Mesenchymal stem cell (in vitro differentiated cells and primary cell): ENCODE results near the gene PNKD.
"Not testable (repeated sequence)": the region's sequence is repeated elsewhere in the genome, so short reads cannot be mapped to it uniquely, and the experiment has no call there.

Source experiments
- DNase-seq: peaks from one replicate; pipeline ENCODE4 v3.0.0-alpha.2; 2013
- H2AFZ ChIP-seq: one replicate; pipeline ENCODE4 v1.6.1; 2013; ENCODE audit warnings: low read depth, mild to moderate bottlenecking, control low read depth, inconsistent platforms, low read length, moderate library complexity
- H2AK5ac ChIP-seq: 2 replicates; pipeline ENCODE4 v1.6.1; 2013; ENCODE audit warnings: low read length, moderate library complexity, mild to moderate bottlenecking, inconsistent platforms; ENCODE audit not compliant: severe bottlenecking
- H2BK120ac ChIP-seq: one replicate; pipeline ENCODE4 v1.6.1; 2013; ENCODE audit warnings: low read depth, mild to moderate bottlenecking, inconsistent platforms, low read length, moderate library complexity
- H2BK12ac ChIP-seq, 2 experiments: one replicate each; pipeline ENCODE4 v1.6.1; 2013; ENCODE audit warnings: inconsistent platforms in 2 of 2, low read length in 2 of 2, mild to moderate bottlenecking in 2 of 2, moderate library complexity in 2 of 2, control low read depth in 1 of 2
- H2BK15ac ChIP-seq: one replicate; pipeline ENCODE4 v1.6.1; 2013; ENCODE audit warnings: mild to moderate bottlenecking, low read depth, inconsistent platforms; ENCODE audit not compliant: poor library complexity, severe bottlenecking
- H2BK5ac ChIP-seq: 2 replicates; pipeline ENCODE4 v1.6.1; 2013; ENCODE audit warnings: low read depth, mild to moderate bottlenecking, low read length, control low read depth, inconsistent platforms; ENCODE audit not compliant: poor library complexity, severe bottlenecking
- H3K14ac ChIP-seq, 2 experiments: one replicate each; pipeline ENCODE4 v1.6.1; 2013; ENCODE audit warnings: inconsistent platforms in 2 of 2, low read length in 2 of 2, control low read depth in 1 of 2, mild to moderate bottlenecking in 1 of 2, moderate library complexity in 1 of 2
- H3K18ac ChIP-seq, 2 experiments: one replicate each; pipeline ENCODE4 v1.6.1; 2013; ENCODE audit warnings: inconsistent platforms in 2 of 2, low read length in 2 of 2, control low read depth in 1 of 2, low read depth in 1 of 2, mild to moderate bottlenecking in 1 of 2
- H3K23ac ChIP-seq, 2 experiments: one replicate each; pipeline ENCODE4 v1.6.1; 2013; ENCODE audit warnings: inconsistent platforms in 2 of 2, low read length in 2 of 2, mild to moderate bottlenecking in 2 of 2, moderate library complexity in 2 of 2, control low read depth in 1 of 2
- H3K27ac ChIP-seq: 2 replicates; pipeline ENCODE4 v1.5.1; 2013; ENCODE audit warnings: mild to moderate bottlenecking, moderate library complexity, low read length, control low read depth, inconsistent platforms; ENCODE audit not compliant: poor library complexity, severe bottlenecking
- H3K27me3 ChIP-seq, 2 experiments: 2 replicates each; pipeline versions ENCODE4 v1.6.1 to v1.7.0; 2013; ENCODE audit warnings: low read length in 2 of 2, mild to moderate bottlenecking in 2 of 2, moderate library complexity in 2 of 2, control low read depth in 1 of 2, inconsistent platforms in 1 of 2; ENCODE audit not compliant: control insufficient read depth in 1 of 2, insufficient read depth in 1 of 2
- H3K36me3 ChIP-seq, 2 experiments: 2 replicates each; pipeline versions ENCODE4 v1.6.1 to v1.7.0; 2013; ENCODE audit warnings: low read length in 2 of 2, control low read depth in 1 of 2, inconsistent platforms in 1 of 2, low read depth in 1 of 2, mild to moderate bottlenecking in 1 of 2; ENCODE audit not compliant: insufficient read depth in 2 of 2, control insufficient read depth in 1 of 2
- H3K4ac ChIP-seq, 2 experiments: one replicate each; pipeline ENCODE4 v1.6.1; 2013; ENCODE audit warnings: inconsistent platforms in 2 of 2, low read length in 2 of 2, mild to moderate bottlenecking in 2 of 2, moderate library complexity in 2 of 2, control low read depth in 1 of 2, low read depth in 1 of 2
- H3K4me1 ChIP-seq: 2 replicates; pipeline ENCODE4 v1.6.1; 2013; ENCODE audit warnings: low read depth, low read length, control low read depth; ENCODE audit not compliant: control insufficient read depth, insufficient read depth
- H3K4me2 ChIP-seq: 2 replicates; pipeline ENCODE4 v1.6.1; 2013; ENCODE audit warnings: low read length, mild to moderate bottlenecking, inconsistent platforms; ENCODE audit not compliant: poor library complexity, severe bottlenecking
- H3K4me3 ChIP-seq, 2 experiments: 2 replicates each; pipeline versions ENCODE4 v1.5.1 to v1.7.0; 2013; ENCODE audit warnings: low read length in 2 of 2, mild to moderate bottlenecking in 2 of 2, control low read depth in 1 of 2, low read depth in 1 of 2; ENCODE audit not compliant: insufficient read depth in 1 of 2
- H3K79me1 ChIP-seq: replicated peaks from 2 replicates; pipeline ENCODE4 v1.6.1; 2013; ENCODE audit warnings: mild to moderate bottlenecking, control low read depth, low read length, inconsistent platforms; ENCODE audit not compliant: poor library complexity, severe bottlenecking
- H3K9ac ChIP-seq: 2 replicates; pipeline ENCODE4 v1.7.0; 2013; ENCODE audit warnings: mild to moderate bottlenecking, low read length, moderate library complexity
- H3K9me3 ChIP-seq: 2 replicates; pipeline ENCODE4 v1.7.0; 2013; ENCODE audit warnings: mild to moderate bottlenecking, low read length; ENCODE audit not compliant: control insufficient read depth
- H4K8ac ChIP-seq: one replicate; pipeline ENCODE4 v1.6.1; 2013; ENCODE audit warnings: inconsistent platforms, mild to moderate bottlenecking, low read length, moderate library complexity
- H4K91ac ChIP-seq: one replicate; pipeline ENCODE4 v1.6.1; 2013; ENCODE audit warnings: mild to moderate bottlenecking, low read length, inconsistent platforms
- WGBS: methylation state at CpG from one replicate; pipeline ENCODE4 v1.1.7; 2013; ENCODE audit warnings: mixed read lengths; 5-methylcytosine and 5-hydroxymethylcytosine counted together

Gene PNKD

GRCh38 chr2:218311541-218312266 is 41.4 kb downstream of the PNKD start:
- H2BK5ac ChIP-seq, H2AFZ ChIP-seq, H4K8ac ChIP-seq, H3K9me3 ChIP-seq, H3K79me1 ChIP-seq, H3K27ac ChIP-seq, DNase-seq, H3K4ac ChIP-seq, H3K23ac ChIP-seq, H3K4me1 ChIP-seq, H4K91ac ChIP-seq, H3K36me3 ChIP-seq, H2BK15ac ChIP-seq, H3K4me2 ChIP-seq, H3K4me3 ChIP-seq, H2AK5ac ChIP-seq, H3K14ac ChIP-seq, H2BK120ac ChIP-seq, H3K9ac ChIP-seq: not testable (repeated sequence)
- peaks cover 5 to 11% of the 10 kb centered on the region in 2 experiments for H3K27me3 ChIP-seq
- WGBS = 55% methylated on average over 8 of the region's 11 CpGs
- peak overlapping the region in 1 of 2 experiments; percentile 40 for H3K18ac ChIP-seq
- H2BK12ac ChIP-seq = peak overlapping the region in 1 of 2 experiments; percentile 10

- peaks cover 4 to 11% of the 10 kb centered on the region in 2 experiments for H3K27me3 ChIP-seq
- no peak overlapping the region for H4K91ac ChIP-seq
- no peak for DNase-seq
- H2BK12ac ChIP-seq = no peak overlapping the region
- no peak overlapping the region for H3K23ac ChIP-seq
- 67% methylated on average over 1 of the region's 2 CpGs for WGBS
- no peak overlapping the region for H4K8ac ChIP-seq
- H2AFZ ChIP-seq = no peak overlapping the region
- H3K79me1 ChIP-seq = no peaks in the 10 kb centered on the region
- H3K4me1 ChIP-seq = no peaks in the 10 kb centered on the region
- no peak overlapping the region for H3K9ac ChIP-seq
- H3K4me2 ChIP-seq = no peak overlapping the region
- no peak overlapping the region for H2BK120ac ChIP-seq
- H3K27ac ChIP-seq = no peak overlapping the region
- no peaks in the 10 kb centered on the region for H3K36me3 ChIP-seq
- no peak overlapping the region for H3K14ac ChIP-seq
- H3K4me3 ChIP-seq = no peak overlapping the region
- H3K4ac ChIP-seq = no peak overlapping the region
- no peaks in the 10 kb centered on the region for H3K9me3 ChIP-seq
- no peak overlapping the region for H2BK15ac ChIP-seq
- no peak overlapping the region for H3K18ac ChIP-seq
- no peak overlapping the region for H2AK5ac ChIP-seq
- no peak overlapping the region for H2BK5ac ChIP-seq
Observed at GRCh38 chr2:218312267-218312756, 42.0 kb downstream of the PNKD start.

GRCh38 chr2:218313356-218313755 is 43.0 kb downstream of the PNKD start:
- Histone ChIP-seq H2BK120ac (no peak overlapping the region), H3K9me3 (no peaks in the 10 kb centered on the region), H3K23ac (no peak overlapping the region), H4K91ac (no peak overlapping the region), H4K8ac (no peak overlapping the region), H3K18ac (no peak overlapping the region), H3K14ac (no peak overlapping the region), H3K4ac (no peak overlapping the region), H2BK15ac (no peak overlapping the region), H3K4me2 (no peak overlapping the region), H2BK5ac (no peak overlapping the region), H2AFZ (no peak overlapping the region), H3K4me3 (no peak overlapping the region), H3K27me3 (peaks cover 0 to 8% of the 10 kb centered on the region in 2 experiments), H3K79me1 (no peaks in the 10 kb centered on the region), H3K4me1 (no peaks in the 10 kb centered on the region), H2AK5ac (no peak overlapping the region), H3K9ac (no peak overlapping the region), H3K36me3 (no peaks in the 10 kb centered on the region), H2BK12ac (no peak overlapping the region), H3K27ac (no peak overlapping the region)
- WGBS = no CpG with 5 or more reads among the region's 1 CpG
- DNase-seq = no peak

GRCh38 chr2:218314764-218315163 is 44.4 kb downstream of the PNKD start:
- not testable (repeated sequence) for H3K9ac ChIP-seq, H4K8ac ChIP-seq, H3K36me3 ChIP-seq, H3K14ac ChIP-seq, H3K4me3 ChIP-seq, H4K91ac ChIP-seq, H2AK5ac ChIP-seq, H3K79me1 ChIP-seq, H3K9me3 ChIP-seq, H3K18ac ChIP-seq, H3K27ac ChIP-seq, H2BK15ac ChIP-seq, H2BK120ac ChIP-seq, H3K4ac ChIP-seq, H2BK12ac ChIP-seq, H2AFZ ChIP-seq, H3K4me1 ChIP-seq, H3K27me3 ChIP-seq, H3K4me2 ChIP-seq, H2BK5ac ChIP-seq, H3K23ac ChIP-seq, DNase-seq
- WGBS = 82% methylated on average over 4 of the region's 4 CpGs
